ENCODE measurements around the gene RRP12.

- TF ChIP-seq CTCF (IDR thresholded peaks at IDR 0.05) (no peak), POLR2A (IDR thresholded peaks at IDR 0.05) (no peak)
These were observed 11.0 kb downstream of the RRP12 start for GRCh38 chr10:97390091-97390490.

Measured in uterus (tissue), 2 donors.